Ovary (tissue), 9 donors: ENCODE results near the gene CYP2B6. TPM values are rescaled to one million over a fixed set of nuclear protein-coding genes. Genes with fewer than 3 reads are reported as not detected.
A peak's percentile ranks its signal among the peaks of the same experiment; 100 is the strongest.
"Not testable (repeated sequence)": the region's sequence is repeated elsewhere in the genome, so short reads cannot be mapped to it uniquely, and the experiment has no call there.

Source experiments
- DNase-seq, 5 donors: peaks; one replicate each; pipeline ENCODE4 v3.0.0-alpha.2; 2019 to 2020
- H3K27ac ChIP-seq, 2 donors: fragments of 200-600 bp; one replicate each; pipeline versions ENCODE4 v1.5.1 to v1.8.0; 2019 to 2022
- H3K27me3 ChIP-seq: fragments of 200-600 bp; one replicate; pipeline ENCODE4 v1.8.0; 2022
- H3K36me3 ChIP-seq: fragments of 200-600 bp; sonication (generic); one replicate; pipeline ENCODE4 v1.5.1; 2019
- H3K4me1 ChIP-seq: one replicate; pipeline ENCODE4 v1.8.1; 2013; ENCODE audit warnings: mild to moderate bottlenecking, moderate library complexity; ENCODE audit not compliant: insufficient read depth
- H3K4me3 ChIP-seq: fragments of 200-600 bp; sonication (generic); one replicate; pipeline ENCODE4 v1.5.1; 2017
- H3K9me3 ChIP-seq, 2 donors: fragments of 200-600 bp in 1 of 2; sonication (generic) in 1 of 2; one replicate each; pipeline versions ENCODE4 v1.5.1 to v1.8.1; 2013 to 2019; ENCODE audit warnings: mild to moderate bottlenecking in 1 of 2, moderate library complexity in 1 of 2
- CTCF ChIP-seq, 3 donors: fragments of 450-650 bp in 2 of 3; fragments of 200-600 bp in 1 of 3; IDR thresholded peaks; one replicate each; pipeline versions ENCODE4 v1.5.1 to v1.8.0; 2016 to 2022; ENCODE audit warnings: antibody characterized with exemption in 3 of 3, mild to moderate bottlenecking in 1 of 3
- EP300 ChIP-seq: sonication (generic); formaldehyde crosslinking; IDR thresholded peaks from one replicate; pipeline ENCODE4 v1.6.1; 2017; ENCODE audit warnings: antibody characterized with exemption
- POLR2A ChIP-seq: fragments of 450-650 bp; IDR thresholded peaks from one replicate; pipeline ENCODE4 v1.6.1; 2017; ENCODE audit warnings: antibody characterized with exemption, mild to moderate bottlenecking, moderate library complexity
- WGBS, 3 donors: extraction: QIAGEN DNeasy Blood & Tissue Kit in 1 of 3; methylation state at CpG; one replicate each; pipeline versions ENCODE4 v1.1.5 to v1.1.7; 2013 to 2017; 5-methylcytosine and 5-hydroxymethylcytosine counted together
- intact Hi-C, 4 donors: fragments of 100-400 bp; cut with DNase I; formaldehyde crosslinking; loops; one replicate each; pipeline versions ENCODE4 v1.11.0 to v1.15.1; 2022 to 2023
- polyA plus RNA-seq, 2 donors: library from polyadenylated mRNA; stranded (reverse); fragments of 200-250 nt in 1 of 2; fragments of 350-450 nt in 1 of 2; fragmentation: Illumina TruSeq in 1 of 2; extraction: RNeasy Lipid Tissue Mini Kit (QIAGEN cat#74804) in 1 of 2; gene quantifications; one replicate each; pipeline ENCODE4 v1.2.3, GENCODE V29; 2013 to 2014
- total RNA-seq, 7 donors: library from RNA; depleted of rRNA in 2 of 7; stranded (reverse); fragments of >200 nt in 2 of 7; fragmentation: NEBNext Ultra II Directional in 3 of 7; extraction: Animal tissue kit (Norgen Biotek cat#: 25700) in 3 of 7; gene quantifications; one replicate each; pipeline versions ENCODE4 v1.1.0 to v1.2.4, GENCODE V29; 2016 to 2023
- donor health status: DM: no; HTN: no; CAD: no; lungs with moderate emphysema.
- donor health status: DM: no; HTN: no; CAD: no.
- donor health status: Bipolar disorder and iron deficiency.
- donor health status: DM: yes; HTN: yes; CAD: no.
- donor health status: DM: no; HTN: no; CAD: no.
- donor health status: DM: yes; HTN: yes; CAD: no.

The CYP2B6 gene
- total and polyA plus RNA-seq, 9 donors = 0.15 to 0.33 (median 0.15) TPM; not detected in 6

DNA sequence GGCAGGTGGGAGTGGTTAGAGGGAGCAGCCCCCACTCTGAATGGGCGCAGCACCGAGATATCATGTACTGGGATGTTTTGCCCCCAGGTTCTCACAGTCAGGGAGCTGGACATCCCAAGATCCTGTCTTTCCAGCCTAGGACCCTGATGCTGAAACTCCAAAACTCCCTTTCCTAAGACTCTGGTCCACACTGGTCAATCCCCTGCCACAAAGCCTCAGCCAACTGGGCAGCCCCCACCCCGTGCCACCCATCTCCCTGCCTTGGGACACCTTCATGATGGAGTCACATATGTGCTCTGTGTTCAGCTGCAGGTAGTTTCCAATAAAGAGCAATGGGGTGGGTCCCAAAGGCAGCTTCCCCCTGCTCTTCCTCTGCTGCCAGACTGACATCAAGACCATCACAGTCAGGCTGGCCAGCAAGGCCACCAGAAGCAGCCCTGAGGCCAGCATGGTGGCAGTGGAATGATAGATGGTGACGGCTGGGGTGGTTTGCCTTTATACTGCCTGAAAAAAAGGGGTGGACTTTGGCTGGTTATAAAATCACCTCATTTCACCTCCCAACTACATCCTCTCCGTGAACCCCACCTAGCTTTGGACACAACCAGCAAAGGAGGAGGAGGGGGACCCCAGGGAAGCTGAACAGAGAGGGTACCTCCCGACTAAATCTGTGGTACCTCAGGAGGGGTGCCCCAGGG, 36.3 kb downstream of the CYP2B6 start:
- no peaks in the 10 kb centered on the region for H3K36me3 ChIP-seq
- intact Hi-C loops = no loop called here
- H3K4me1 ChIP-seq = no peaks in the 10 kb centered on the region
- H3K27me3 ChIP-seq = no peaks in the 10 kb centered on the region
- H3K9me3 ChIP-seq = no peaks in the 10 kb centered on the region
- no peak for TF ChIP-seq EP300
- TF ChIP-seq POLR2A = no peak
- no peak for TF ChIP-seq CTCF (IDR thresholded peaks at IDR 0.05)
- H3K4me3 ChIP-seq = no peak overlapping the region
- no peak for DNase-seq
- no peak overlapping the region for H3K27ac ChIP-seq
- 76 to 84% (median 83%) methylated on average over 6 of the region's 6 CpGs for WGBS, 3 donors

DNA sequence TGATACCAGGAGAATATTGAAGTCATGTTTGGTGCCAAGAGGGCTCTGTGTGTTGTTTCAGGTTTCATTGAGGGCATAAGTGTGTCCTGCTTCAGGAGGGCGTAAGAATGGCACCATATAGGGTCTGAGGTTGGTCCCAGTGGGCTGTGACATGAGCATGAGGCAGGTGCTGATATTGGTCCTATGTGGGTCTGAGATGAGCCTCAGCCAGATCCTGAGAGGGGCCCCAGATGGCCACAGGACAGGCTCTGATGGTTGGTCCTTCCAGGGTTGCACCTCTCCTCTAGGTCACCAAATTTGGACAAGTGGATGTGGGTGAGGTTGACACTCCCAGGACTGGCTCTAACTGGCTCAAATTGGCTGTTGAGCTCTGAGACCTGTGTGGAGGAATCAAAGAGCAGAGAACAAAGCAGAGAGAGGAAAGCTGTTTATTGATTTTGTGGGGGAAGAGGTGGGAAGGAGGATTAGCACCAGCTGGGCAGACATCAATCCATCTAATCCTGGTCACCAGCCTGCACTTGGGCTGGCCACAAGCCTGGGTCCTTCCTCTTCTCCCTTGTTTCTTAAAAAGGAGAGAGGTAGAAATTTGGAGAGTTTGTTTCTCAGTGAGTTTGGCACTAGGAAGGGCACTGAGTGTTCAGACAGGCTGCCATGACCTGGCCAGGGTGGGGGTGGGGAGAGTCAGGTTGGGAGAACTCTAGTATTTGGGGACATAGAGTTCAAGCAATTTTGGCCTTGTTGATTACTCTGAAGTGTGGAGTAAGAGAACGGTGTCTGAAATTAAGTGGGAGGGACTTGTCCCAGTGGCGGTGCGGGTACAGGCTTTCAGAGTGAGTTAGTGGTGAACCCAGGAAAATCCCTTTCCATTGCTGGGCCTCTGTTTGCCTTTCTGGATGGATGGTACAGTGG, 38.7 kb downstream of the CYP2B6 start:
- intact Hi-C loops = loop anchor here in 1 of 4 donors (10.0 kb wide), 1 partner anchor 365 kb away; no protein-coding TSS in a partner anchor
- H3K4me3 ChIP-seq = no peak overlapping the region
- 73 to 84% (median 73%) methylated on average over 4 of the region's 4 CpGs for WGBS, 3 donors
- H3K27me3 ChIP-seq = no peaks in the 10 kb centered on the region
- no peak overlapping the region for H3K27ac ChIP-seq
- TF ChIP-seq EP300 (no peak), POLR2A (no peak), CTCF (IDR thresholded peaks at IDR 0.05) (no peak)
- DNase-seq = no peak
- H3K4me1 ChIP-seq = no peaks in the 10 kb centered on the region
- H3K36me3 ChIP-seq = no peaks in the 10 kb centered on the region
- no peaks in the 10 kb centered on the region for H3K9me3 ChIP-seq

DNA sequence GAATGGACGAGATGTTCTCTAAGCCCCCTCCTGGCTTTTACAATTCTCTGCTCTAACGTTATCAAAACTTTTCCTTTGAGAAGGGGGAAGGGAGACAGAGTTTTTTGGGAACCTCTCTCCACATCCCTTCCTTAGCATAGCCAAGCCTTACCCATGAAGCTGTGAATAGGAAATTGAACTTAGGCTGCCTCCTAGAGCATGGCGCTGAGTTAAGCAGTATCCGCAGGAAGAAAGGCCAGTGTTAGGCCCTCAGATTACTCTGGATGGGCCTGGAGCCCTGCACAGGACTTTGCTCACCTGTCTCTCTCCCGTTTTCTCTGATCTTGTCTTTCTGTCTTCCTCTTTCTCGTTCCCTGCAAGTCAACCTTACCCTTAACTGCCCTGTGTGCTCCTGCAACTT, 39.6 kb downstream of the CYP2B6 start:
- Histone ChIP-seq H3K9me3 (no peaks in the 10 kb centered on the region), H3K36me3 (no peaks in the 10 kb centered on the region), H3K4me3 (no peak overlapping the region), H3K27ac (no peak overlapping the region), H3K27me3 (no peaks in the 10 kb centered on the region), H3K4me1 (no peaks in the 10 kb centered on the region)
- peak in 1 of 5 donors; percentile 27 for DNase-seq
- 49 to 52% (median 51%) methylated on average over 6 of the region's 6 CpGs for WGBS, 3 donors
- TF ChIP-seq POLR2A (no peak), CTCF (IDR thresholded peaks at IDR 0.05) (peak in 1 of 3 donors; percentile 22)
- intact Hi-C loops = loop anchor here in 1 of 4 donors (10.0 kb wide), 1 partner anchor 366 kb away; no protein-coding TSS in a partner anchor

- intact Hi-C loops = loop anchor here in 1 of 4 donors (10.0 kb wide), 1 partner anchor 367 kb away; no protein-coding TSS in a partner anchor
- TF ChIP-seq POLR2A (no peak), EP300 (no peak), CTCF (IDR thresholded peaks at IDR 0.05) (no peak)
- no peak overlapping the region for H3K4me3 ChIP-seq
- no peaks in the 10 kb centered on the region for H3K4me1 ChIP-seq
- H3K9me3 ChIP-seq = no peaks in the 10 kb centered on the region
- H3K36me3 ChIP-seq = no peaks in the 10 kb centered on the region
- no peak overlapping the region for H3K27ac ChIP-seq
- no peak for DNase-seq
- WGBS, 3 donors = 41 to 83% (median 78%) methylated on average over 2 of the region's 2 CpGs
- no peaks in the 10 kb centered on the region for H3K27me3 ChIP-seq
Measured at GRCh38 chr19:41031916-41032315, 40.8 kb downstream of the CYP2B6 start.

DNA sequence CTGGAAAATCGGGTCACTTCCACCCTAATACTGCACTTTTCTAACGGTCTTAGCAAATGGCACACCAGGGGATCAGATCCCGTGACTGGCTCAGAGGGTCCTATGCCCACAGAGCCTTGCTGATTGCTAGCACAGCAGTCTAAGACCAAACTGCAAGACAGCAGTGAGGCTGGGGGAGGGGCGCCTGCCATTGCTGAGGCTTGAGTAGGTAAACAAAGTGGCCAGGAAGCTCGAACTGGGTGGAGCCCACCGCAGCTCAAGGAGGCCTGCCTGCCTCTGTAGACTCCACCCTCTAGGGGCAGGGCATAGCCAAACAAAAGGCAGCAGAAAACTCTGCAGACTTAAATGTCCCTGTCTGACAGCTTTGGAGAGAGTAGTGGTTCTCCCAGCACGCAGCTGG, 42.2 kb downstream of the CYP2B6 start:
- not testable (repeated sequence) for H3K4me3 ChIP-seq, DNase-seq, H3K9me3 ChIP-seq, H3K4me1 ChIP-seq, H3K27ac ChIP-seq, H3K27me3 ChIP-seq, H3K36me3 ChIP-seq
- intact Hi-C loops = loop anchor here in 1 of 4 donors (10.0 kb wide), 1 partner anchor 369 kb away; no protein-coding TSS in a partner anchor
- 48 to 64% (median 61%) methylated on average over 7 of the region's 7 CpGs for WGBS, 3 donors
